NCI-H1048 (cell line): ENCODE results near the gene FOXN4.
A peak's percentile ranks its signal among the peaks of the same experiment; 100 is the strongest.

Experiments used
- DNase-seq: peaks from one replicate; lab custom pipeline; 2025; lab: John Stamatoyannopoulos, UW

The FOXN4 gene

GRCh38 chr12:109305547-109305946, 3.5 kb downstream of the FOXN4 start:
- DNase-seq: no peak

GRCh38 chr12:109304485-109304884, 4.6 kb downstream of the FOXN4 start:
- no peak for DNase-seq

- no peak for DNase-seq
These were observed 6.3 kb downstream of the FOXN4 start for GRCh38 chr12:109302770-109303169.

GRCh38 chr12:109302358-109302757, 6.7 kb downstream of the FOXN4 start:
- DNase-seq: no peak

- no peak for DNase-seq
These were observed 7.4 kb downstream of the FOXN4 start for GRCh38 chr12:109301643-109302168.

- no peak for DNase-seq
These were observed 9.2 kb downstream of the FOXN4 start for GRCh38 chr12:109299849-109300248.

GRCh38 chr12:109296431-109296830, 12.7 kb downstream of the FOXN4 start:
- DNase-seq: no peak

GRCh38 chr12:109295764-109296425, 13.2 kb downstream of the FOXN4 start:
- no peak for DNase-seq

- no peak for DNase-seq
These were observed 14.7 kb downstream of the FOXN4 start for GRCh38 chr12:109294286-109294796.

- no peak for DNase-seq
These were observed 16.0 kb downstream of the FOXN4 start for GRCh38 chr12:109293106-109293505.

- DNase-seq: no peak
These were observed 16.8 kb downstream of the FOXN4 start for GRCh38 chr12:109292342-109292711.

- DNase-seq: peak; percentile 64
These were observed 17.4 kb downstream of the FOXN4 start for GRCh38 chr12:109291521-109292341.

GRCh38 chr12:109291117-109291516, 18.0 kb downstream of the FOXN4 start:
- no peak for DNase-seq

GRCh38 chr12:109290061-109290460, 19.0 kb downstream of the FOXN4 start:
- no peak for DNase-seq

GRCh38 chr12:109289551-109289950, 19.5 kb downstream of the FOXN4 start:
- DNase-seq: no peak

- DNase-seq: no peak
These were observed 20.1 kb downstream of the FOXN4 start for GRCh38 chr12:109289004-109289403.

- DNase-seq: no peak
These were observed 20.5 kb downstream of the FOXN4 start for GRCh38 chr12:109288571-109288970.

GRCh38 chr12:109287811-109288469, 21.1 kb downstream of the FOXN4 start:
- DNase-seq: no peak

- DNase-seq: no peak
These were observed 21.9 kb downstream of the FOXN4 start for GRCh38 chr12:109287181-109287580.

GRCh38 chr12:109286652-109287051, 22.4 kb downstream of the FOXN4 start:
- DNase-seq: no peak

GRCh38 chr12:109286252-109286651, 22.8 kb downstream of the FOXN4 start:
- DNase-seq: no peak

- no peak for DNase-seq
These were observed 24.7 kb downstream of the FOXN4 start for GRCh38 chr12:109284392-109284791.

GRCh38 chr12:109281452-109281851, 27.6 kb downstream of the FOXN4 start:
- DNase-seq: no peak
